ENCODE results near the gene FAM47E.
"Not testable (repeated sequence)": the region's sequence is repeated elsewhere in the genome, so short reads cannot be mapped to it uniquely, and the experiment has no call there.

FAM47E gene

GRCh38 chr4:76226418-76226817 lies 25.1 kb upstream of the FAM47E start:
- DNase-seq = no peak

GRCh38 chr4:76232681-76233080 lies 18.8 kb upstream of the FAM47E start:
- no peak for DNase-seq

- DNase-seq = no peak
Observed at GRCh38 chr4:76233083-76233482, 18.4 kb upstream of the FAM47E start.

GRCh38 chr4:76233529-76233928 lies 18.0 kb upstream of the FAM47E start:
- DNase-seq = peak in 1 of 3 experiments; percentile 23

GRCh38 chr4:76233967-76234678 lies 17.4 kb upstream of the FAM47E start:
- no peak for DNase-seq

- no peak for DNase-seq
Observed at GRCh38 chr4:76234679-76235044, 16.9 kb upstream of the FAM47E start.

- DNase-seq = no peak
Observed at GRCh38 chr4:76235407-76235806, 16.1 kb upstream of the FAM47E start.

GRCh38 chr4:76235915-76236314 lies 15.6 kb upstream of the FAM47E start:
- peak in 2 of 3 experiments; percentile 21 to 50 for DNase-seq

- no peak for DNase-seq
Observed at GRCh38 chr4:76238236-76238635, 13.3 kb upstream of the FAM47E start.

- no peak for DNase-seq
Observed at GRCh38 chr4:76238701-76239100, 12.8 kb upstream of the FAM47E start.

- DNase-seq = no peak
Observed at GRCh38 chr4:76240236-76240635, 11.3 kb upstream of the FAM47E start.

GRCh38 chr4:76243877-76244276 lies 7.6 kb upstream of the FAM47E start:
- not testable (repeated sequence) for DNase-seq

GRCh38 chr4:76246025-76246424 lies 5.5 kb upstream of the FAM47E start:
- peak in 1 of 3 experiments; percentile 11 for DNase-seq

GRCh38 chr4:76246852-76247251 lies 4.7 kb upstream of the FAM47E start:
- no peak for DNase-seq

GRCh38 chr4:76250962-76251361 lies 559 bp upstream of the FAM47E start:
- peak in 2 of 3 experiments; percentile 52 to 91 for DNase-seq

GRCh38 chr4:76252271-76252653 lies 741 bp downstream of the FAM47E start:
- DNase-seq = no peak

GRCh38 chr4:76253511-76253910 lies 2.0 kb downstream of the FAM47E start:
- DNase-seq = no peak

GRCh38 chr4:76256032-76256431 lies 4.5 kb downstream of the FAM47E start:
- peak in 1 of 3 experiments; percentile 44 for DNase-seq

GRCh38 chr4:76256968-76257367 lies 5.4 kb downstream of the FAM47E start:
- DNase-seq = no peak

GRCh38 chr4:76257824-76258223 lies 6.3 kb downstream of the FAM47E start:
- DNase-seq = no peak

GRCh38 chr4:76260571-76260970 lies 9.1 kb downstream of the FAM47E start:
- DNase-seq = no peak

- no peak for DNase-seq
Observed at GRCh38 chr4:76265631-76266218, 14.2 kb downstream of the FAM47E start.

- DNase-seq = no peak
Observed at GRCh38 chr4:76266627-76267026, 15.1 kb downstream of the FAM47E start.

- no peak for DNase-seq
Observed at GRCh38 chr4:76267811-76268210, 16.3 kb downstream of the FAM47E start.
